Fibroblast of villous mesenchyme (primary cell): ENCODE data around the gene PDLIM4. TPM values are rescaled to one million over a fixed set of nuclear protein-coding genes. Genes with fewer than 3 reads are reported as not detected.

Experiments
- DNase-seq: peaks from one replicate; pipeline ENCODE4 v3.0.0-alpha.2; 2010; ENCODE audit warnings: low read depth
- H3K4me3 ChIP-seq: 2 replicates; pipeline ENCODE4 v1.5.1; 2011; ENCODE audit warnings: low read depth, mild to moderate bottlenecking, low read length
- CTCF ChIP-seq: IDR thresholded peaks from 2 replicates; pipeline ENCODE4 v1.5.1; 2012; ENCODE audit warnings: low read depth, mild to moderate bottlenecking, low read length; ENCODE audit not compliant: insufficient read depth
- total RNA-seq: library from RNA; depleted of rRNA; stranded (reverse); fragments of >200 nt; gene quantifications from 2 replicates; pipeline ENCODE4 v1.2.3, GENCODE V29; 2012

PDLIM4 gene
- total RNA-seq, 1 donor: 97.2 TPM

GRCh38 chr5:132301344-132302271 is 44.1 kb downstream of the PDLIM4 start:
- H3K4me3 ChIP-seq: no peak overlapping the region
- DNase-seq: no peak
- TF ChIP-seq CTCF: no peak

GRCh38 chr5:132302413-132302812 is 44.9 kb downstream of the PDLIM4 start:
- TF ChIP-seq CTCF: no peak

GRCh38 chr5:132303589-132303988 is 46.1 kb downstream of the PDLIM4 start:
- no peak overlapping the region for H3K4me3 ChIP-seq
- TF ChIP-seq CTCF: no peak
- DNase-seq: no peak

More at GRCh38 chr5:132302413-132302812, 44.9 kb downstream of the PDLIM4 start:
- H3K4me3 ChIP-seq: no peak overlapping the region
- no peak for DNase-seq

- no peak for DNase-seq
- no peak overlapping the region for H3K4me3 ChIP-seq
- no peak for TF ChIP-seq CTCF
Observed at GRCh38 chr5:132305420-132305819, 47.9 kb downstream of the PDLIM4 start.

GRCh38 chr5:132308701-132309100 is 51.2 kb downstream of the PDLIM4 start:
- no peak for DNase-seq
- H3K4me3 ChIP-seq: no peak overlapping the region
- TF ChIP-seq CTCF: no peak

GRCh38 chr5:132309679-132310078 is 52.2 kb downstream of the PDLIM4 start:
- peak; percentile 8 for DNase-seq
- H3K4me3 ChIP-seq: no peak overlapping the region
- TF ChIP-seq CTCF: no peak
